GM20000 (cell line): ENCODE data around the gene CDK3.

Experiments used
- DNase-seq: peaks from one replicate; pipeline ENCODE4 v3.0.0; 2012; ENCODE audit warnings: low spot score
- CTCF ChIP-seq: IDR thresholded peaks from 2 replicates; pipeline ENCODE4 v1.5.1; 2012; ENCODE audit warnings: mild to moderate bottlenecking, control low read depth; ENCODE audit errors: extremely low read depth, missing control alignments

The CDK3 gene

GRCh38 chr17:75996665-75997590 is 3.7 kb upstream of the CDK3 start:
- no peak for TF ChIP-seq CTCF
- peak; percentile 70 for DNase-seq

DNA sequence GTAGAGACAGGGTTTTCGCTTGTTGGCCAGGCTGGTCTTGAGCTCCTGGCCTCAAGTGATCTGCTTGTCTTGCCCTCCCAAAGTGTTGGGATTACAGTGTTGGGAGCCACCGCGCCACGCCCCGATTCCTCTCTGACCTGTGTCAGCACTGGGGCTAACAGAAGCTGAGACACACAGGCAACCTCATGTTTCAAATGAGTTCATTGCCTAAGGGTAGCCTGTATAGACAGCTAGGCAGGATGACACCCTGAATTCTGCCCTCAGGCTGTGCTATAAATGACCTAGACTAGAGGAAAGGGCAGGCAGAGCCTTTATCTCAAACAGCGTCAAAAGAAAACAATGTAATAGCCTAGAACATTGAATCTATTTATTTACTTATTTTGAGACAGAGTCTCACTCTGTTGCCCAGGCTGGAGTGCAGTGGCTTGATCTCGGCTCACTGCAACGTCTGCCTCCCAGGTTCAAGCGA is 2.3 kb upstream of the CDK3 start:
- no peak for DNase-seq

DNA sequence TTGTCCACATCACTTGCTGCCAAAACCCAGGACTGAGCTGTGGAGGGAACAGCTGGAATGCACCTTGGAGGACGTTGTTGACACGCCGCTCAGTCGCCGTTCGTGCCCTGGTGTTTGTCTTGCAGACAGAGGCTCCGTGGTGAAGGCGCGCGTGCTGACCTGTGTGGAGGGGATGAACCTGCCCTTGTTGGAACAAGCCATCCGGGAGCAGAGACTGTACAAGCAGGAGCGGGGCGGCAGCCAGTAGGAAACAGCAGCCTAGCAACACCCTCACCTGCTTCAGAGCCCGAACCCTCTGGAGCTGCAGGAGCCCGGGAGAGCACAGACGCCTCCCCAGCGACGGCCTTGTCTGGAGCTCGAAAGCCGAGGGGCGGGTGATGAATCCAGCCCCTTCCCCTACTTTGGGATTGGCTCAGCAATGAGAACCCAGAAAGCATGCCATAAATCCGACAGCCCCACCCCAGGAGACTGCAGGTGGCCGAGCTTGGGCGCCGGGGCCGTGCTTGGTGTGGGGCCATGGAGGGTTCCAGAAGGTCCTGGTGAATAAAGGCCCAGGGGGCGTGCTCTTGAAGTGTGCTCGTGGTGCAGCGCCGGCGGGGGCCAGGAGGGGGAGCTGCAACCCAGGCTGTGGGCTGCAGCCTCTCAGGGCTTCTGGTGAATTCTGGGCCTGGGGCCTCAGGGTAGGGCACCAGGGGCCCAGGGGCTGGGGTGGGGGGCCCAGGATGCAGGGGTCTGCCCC is 470 bp upstream of the CDK3 start:
- DNase-seq = peak; percentile 86
- peak; percentile 65 for TF ChIP-seq CTCF

More for the DNA sequence above, 2.3 kb upstream of the CDK3 start:
- TF ChIP-seq CTCF = no peak

DNA sequence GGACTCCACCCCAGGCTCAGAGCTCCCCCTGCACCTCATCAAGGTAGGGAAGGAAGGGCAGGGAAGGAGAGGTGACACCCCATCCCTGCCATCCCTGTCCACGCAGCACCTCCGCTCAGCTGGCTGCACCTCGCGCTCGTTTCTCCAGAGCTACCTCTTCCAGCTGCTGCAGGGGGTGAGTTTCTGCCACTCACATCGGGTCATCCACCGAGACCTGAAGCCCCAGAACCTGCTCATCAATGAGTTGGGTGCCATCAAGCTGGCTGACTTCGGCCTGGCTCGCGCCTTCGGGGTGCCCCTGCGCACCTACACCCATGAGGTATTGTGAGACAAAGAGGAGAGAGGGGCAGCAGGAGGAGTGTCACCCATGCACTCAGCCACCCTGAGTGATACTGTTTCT is 1.4 kb downstream of the CDK3 start:
- no peak for DNase-seq
- no peak for TF ChIP-seq CTCF

GRCh38 chr17:76003915-76004314 is 3.3 kb downstream of the CDK3 start:
- TF ChIP-seq CTCF = no peak
- no peak for DNase-seq

DNA sequence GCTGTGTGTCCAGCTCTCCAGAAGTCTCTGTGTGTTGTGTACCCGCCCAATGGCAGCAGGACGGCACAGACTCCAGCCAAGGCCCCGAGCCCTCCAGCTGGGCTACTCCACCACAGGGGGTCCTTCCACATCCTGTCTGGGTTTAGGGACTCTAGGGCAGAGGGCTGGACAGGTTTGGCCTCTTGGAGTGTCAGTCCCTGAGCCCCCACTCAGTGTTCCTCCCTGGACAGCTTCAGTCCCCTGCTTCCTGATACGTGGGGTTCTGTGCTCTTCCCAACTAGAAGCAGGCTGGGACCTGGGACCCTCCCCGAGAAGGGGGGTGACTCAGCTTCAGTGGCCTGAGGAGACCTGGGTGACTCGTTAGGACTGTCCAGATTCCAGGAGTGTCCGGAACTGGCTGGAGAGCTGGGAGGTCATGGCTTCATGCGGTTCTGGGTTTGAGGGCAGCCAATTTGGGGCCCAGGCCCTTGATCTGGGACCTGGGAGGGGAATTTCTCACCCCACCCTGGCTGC is 4.2 kb downstream of the CDK3 start:
- TF ChIP-seq CTCF = no peak
- DNase-seq = peak; percentile 20
